Measurements from ENCODE around the gene BCOR. TPM values are rescaled to one million over a fixed set of nuclear protein-coding genes. Genes with fewer than 3 reads are reported as not detected.

The BCOR gene
- total and polyA plus RNA-seq, 9 of the 15 experiments (the other 6 are each of a cell fraction or from before 2014, with no cell fraction given) = 27.5 to 113 (median 37.6) TPM

DNA sequence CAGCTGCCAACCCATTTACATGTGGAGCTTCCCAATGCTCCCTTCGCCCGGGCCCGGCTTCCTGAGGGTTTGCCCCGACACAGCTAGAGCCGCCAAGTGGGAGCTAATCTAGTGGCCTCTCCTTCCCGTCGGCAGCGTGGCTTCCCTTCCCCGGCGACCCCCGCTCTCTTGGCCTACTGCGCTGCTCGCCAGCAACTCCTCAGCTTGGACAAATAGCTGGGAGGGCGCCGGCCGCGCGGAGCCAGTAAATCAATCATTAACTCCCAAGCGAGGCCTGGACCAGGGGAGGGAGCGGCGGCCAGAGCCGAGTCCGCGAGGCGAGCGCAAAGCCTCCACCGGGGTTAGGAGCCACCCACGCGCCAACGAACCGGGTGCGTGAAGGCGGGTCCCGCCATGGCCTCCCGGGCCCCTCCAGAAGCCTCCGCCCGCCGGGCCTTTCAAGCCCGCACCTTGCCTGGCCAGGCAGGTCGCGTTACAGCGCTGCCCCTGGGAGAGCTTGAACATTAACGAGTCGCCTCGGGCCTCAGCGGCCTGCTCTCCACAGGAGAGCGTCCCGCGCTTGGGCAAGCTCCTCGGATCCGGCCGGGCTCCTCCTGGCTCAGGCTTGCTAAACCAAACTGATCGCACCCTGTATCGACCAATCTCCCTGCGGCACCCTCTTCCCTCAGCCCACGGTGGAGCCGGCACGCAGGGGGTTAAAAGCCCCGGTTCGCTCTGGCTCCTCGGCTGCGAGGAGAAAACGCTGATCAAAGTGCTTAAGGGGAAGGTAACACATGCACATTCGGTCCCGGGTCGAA, 10.6 kb upstream of the BCOR start (continued):
- no peak for TF ChIP-seq HNRNPLL (IDR thresholded peaks at IDR 0.05; ENCODE audit: low read depth, low read length, poor library complexity, severe bottlenecking)
- no peak for TF ChIP-seq ZNF316 (IDR thresholded peaks at IDR 0.05)
- no peak for TF ChIP-seq CREM (IDR thresholded peaks at IDR 0.05; ENCODE audit: low read depth)
- TF ChIP-seq, protein P1, sequence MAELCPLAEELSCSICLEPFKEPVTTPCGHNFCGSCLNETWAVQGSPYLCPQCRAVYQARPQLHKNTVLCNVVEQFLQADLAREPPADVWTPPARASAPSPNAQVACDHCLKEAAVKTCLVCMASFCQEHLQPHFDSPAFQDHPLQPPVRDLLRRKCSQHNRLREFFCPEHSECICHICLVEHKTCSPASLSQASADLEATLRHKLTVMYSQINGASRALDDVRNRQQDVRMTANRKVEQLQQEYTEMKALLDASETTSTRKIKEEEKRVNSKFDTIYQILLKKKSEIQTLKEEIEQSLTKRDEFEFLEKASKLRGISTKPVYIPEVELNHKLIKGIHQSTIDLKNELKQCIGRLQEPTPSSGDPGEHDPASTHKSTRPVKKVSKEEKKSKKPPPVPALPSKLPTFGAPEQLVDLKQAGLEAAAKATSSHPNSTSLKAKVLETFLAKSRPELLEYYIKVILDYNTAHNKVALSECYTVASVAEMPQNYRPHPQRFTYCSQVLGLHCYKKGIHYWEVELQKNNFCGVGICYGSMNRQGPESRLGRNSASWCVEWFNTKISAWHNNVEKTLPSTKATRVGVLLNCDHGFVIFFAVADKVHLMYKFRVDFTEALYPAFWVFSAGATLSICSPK (IDR thresholded peaks at IDR 0.05; ENCODE audit: borderline replicate concordance) = no peak
- TF ChIP-seq, protein P2, sequence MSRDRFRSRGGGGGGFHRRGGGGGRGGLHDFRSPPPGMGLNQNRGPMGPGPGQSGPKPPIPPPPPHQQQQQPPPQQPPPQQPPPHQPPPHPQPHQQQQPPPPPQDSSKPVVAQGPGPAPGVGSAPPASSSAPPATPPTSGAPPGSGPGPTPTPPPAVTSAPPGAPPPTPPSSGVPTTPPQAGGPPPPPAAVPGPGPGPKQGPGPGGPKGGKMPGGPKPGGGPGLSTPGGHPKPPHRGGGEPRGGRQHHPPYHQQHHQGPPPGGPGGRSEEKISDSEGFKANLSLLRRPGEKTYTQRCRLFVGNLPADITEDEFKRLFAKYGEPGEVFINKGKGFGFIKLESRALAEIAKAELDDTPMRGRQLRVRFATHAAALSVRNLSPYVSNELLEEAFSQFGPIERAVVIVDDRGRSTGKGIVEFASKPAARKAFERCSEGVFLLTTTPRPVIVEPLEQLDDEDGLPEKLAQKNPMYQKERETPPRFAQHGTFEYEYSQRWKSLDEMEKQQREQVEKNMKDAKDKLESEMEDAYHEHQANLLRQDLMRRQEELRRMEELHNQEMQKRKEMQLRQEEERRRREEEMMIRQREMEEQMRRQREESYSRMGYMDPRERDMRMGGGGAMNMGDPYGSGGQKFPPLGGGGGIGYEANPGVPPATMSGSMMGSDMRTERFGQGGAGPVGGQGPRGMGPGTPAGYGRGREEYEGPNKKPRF (IDR thresholded peaks at IDR 0.05; ENCODE audit: low read depth, low read length) = no peak
- TF ChIP-seq, protein P3, sequence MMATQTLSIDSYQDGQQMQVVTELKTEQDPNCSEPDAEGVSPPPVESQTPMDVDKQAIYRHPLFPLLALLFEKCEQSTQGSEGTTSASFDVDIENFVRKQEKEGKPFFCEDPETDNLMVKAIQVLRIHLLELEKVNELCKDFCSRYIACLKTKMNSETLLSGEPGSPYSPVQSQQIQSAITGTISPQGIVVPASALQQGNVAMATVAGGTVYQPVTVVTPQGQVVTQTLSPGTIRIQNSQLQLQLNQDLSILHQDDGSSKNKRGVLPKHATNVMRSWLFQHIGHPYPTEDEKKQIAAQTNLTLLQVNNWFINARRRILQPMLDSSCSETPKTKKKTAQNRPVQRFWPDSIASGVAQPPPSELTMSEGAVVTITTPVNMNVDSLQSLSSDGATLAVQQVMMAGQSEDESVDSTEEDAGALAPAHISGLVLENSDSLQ (IDR thresholded peaks at IDR 0.05) = 0 out of 2 replicates have a peak, but pooled peaks have one; percentile 8
- peak; percentile 45; the same call in 1 of the 2 replicates for TF ChIP-seq PHF8 (IDR thresholded peaks at IDR 0.05; ENCODE audit: borderline replicate concordance, low read length)
- TF ChIP-seq, protein P4, sequence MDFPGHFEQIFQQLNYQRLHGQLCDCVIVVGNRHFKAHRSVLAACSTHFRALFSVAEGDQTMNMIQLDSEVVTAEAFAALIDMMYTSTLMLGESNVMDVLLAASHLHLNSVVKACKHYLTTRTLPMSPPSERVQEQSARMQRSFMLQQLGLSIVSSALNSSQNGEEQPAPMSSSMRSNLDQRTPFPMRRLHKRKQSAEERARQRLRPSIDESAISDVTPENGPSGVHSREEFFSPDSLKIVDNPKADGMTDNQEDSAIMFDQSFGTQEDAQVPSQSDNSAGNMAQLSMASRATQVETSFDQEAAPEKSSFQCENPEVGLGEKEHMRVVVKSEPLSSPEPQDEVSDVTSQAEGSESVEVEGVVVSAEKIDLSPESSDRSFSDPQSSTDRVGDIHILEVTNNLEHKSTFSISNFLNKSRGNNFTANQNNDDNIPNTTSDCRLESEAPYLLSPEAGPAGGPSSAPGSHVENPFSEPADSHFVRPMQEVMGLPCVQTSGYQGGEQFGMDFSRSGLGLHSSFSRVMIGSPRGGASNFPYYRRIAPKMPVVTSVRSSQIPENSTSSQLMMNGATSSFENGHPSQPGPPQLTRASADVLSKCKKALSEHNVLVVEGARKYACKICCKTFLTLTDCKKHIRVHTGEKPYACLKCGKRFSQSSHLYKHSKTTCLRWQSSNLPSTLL (IDR thresholded peaks at IDR 0.05) = no peak
- TF ChIP-seq, protein P5, sequence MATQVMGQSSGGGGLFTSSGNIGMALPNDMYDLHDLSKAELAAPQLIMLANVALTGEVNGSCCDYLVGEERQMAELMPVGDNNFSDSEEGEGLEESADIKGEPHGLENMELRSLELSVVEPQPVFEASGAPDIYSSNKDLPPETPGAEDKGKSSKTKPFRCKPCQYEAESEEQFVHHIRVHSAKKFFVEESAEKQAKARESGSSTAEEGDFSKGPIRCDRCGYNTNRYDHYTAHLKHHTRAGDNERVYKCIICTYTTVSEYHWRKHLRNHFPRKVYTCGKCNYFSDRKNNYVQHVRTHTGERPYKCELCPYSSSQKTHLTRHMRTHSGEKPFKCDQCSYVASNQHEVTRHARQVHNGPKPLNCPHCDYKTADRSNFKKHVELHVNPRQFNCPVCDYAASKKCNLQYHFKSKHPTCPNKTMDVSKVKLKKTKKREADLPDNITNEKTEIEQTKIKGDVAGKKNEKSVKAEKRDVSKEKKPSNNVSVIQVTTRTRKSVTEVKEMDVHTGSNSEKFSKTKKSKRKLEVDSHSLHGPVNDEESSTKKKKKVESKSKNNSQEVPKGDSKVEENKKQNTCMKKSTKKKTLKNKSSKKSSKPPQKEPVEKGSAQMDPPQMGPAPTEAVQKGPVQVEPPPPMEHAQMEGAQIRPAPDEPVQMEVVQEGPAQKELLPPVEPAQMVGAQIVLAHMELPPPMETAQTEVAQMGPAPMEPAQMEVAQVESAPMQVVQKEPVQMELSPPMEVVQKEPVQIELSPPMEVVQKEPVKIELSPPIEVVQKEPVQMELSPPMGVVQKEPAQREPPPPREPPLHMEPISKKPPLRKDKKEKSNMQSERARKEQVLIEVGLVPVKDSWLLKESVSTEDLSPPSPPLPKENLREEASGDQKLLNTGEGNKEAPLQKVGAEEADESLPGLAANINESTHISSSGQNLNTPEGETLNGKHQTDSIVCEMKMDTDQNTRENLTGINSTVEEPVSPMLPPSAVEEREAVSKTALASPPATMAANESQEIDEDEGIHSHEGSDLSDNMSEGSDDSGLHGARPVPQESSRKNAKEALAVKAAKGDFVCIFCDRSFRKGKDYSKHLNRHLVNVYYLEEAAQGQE (IDR thresholded peaks at IDR 0.05; ENCODE audit: borderline replicate concordance) = no peak
- TF ChIP-seq, protein P5 (CRISPR knock-in tag; IDR thresholded peaks at IDR 0.05; ENCODE audit: low read depth) = no peak
- TF ChIP-seq SUPT5H (IDR thresholded peaks at IDR 0.05) = no peak
- TF ChIP-seq KAT8 (IDR thresholded peaks at IDR 0.05; ENCODE audit: low read depth) = no peak
